Activated CD4-positive, alpha-beta memory T cell treated with anti-CD3 and anti-CD28 coated beads, Interleukin-2, amount 10 ng/mL, durations not matched to agents 7 days and 5 days (primary cell): ENCODE data around the gene CD44. TPM values are rescaled to one million over a fixed set of nuclear protein-coding genes. Genes with fewer than 3 reads are reported as not detected.

ENCODE experiments used
- CTCF ChIA-PET: fragments of 350-600 bp; sonication (Branson Sonifier 250); formaldehyde crosslinking; loops from one replicate; lab custom pipeline; 2021; ENCODE audit warnings: antibody characterized with exemption, inconsistent platforms; lab: Charles Lee
- POLR2A ChIA-PET: fragments of 350-600 bp; sonication (Branson Sonifier 250); formaldehyde crosslinking; loops from one replicate; lab custom pipeline; 2021; ENCODE audit warnings: antibody characterized with exemption; lab: Charles Lee
- DNase-seq: peaks from one replicate; pipeline ENCODE4 v3.0.0-alpha.2; 2020
- H3K27ac Mint-ChIP-seq: one replicate; pipeline ENCODE4 v1.8.0; 2021; ENCODE audit warnings: mild to moderate bottlenecking, mixed read lengths
- H3K27me3 Mint-ChIP-seq: one replicate; pipeline ENCODE4 v1.8.0; 2021; ENCODE audit warnings: mixed read lengths
- H3K36me3 Mint-ChIP-seq: one replicate; pipeline ENCODE4 v1.8.0; 2021; ENCODE audit warnings: low read depth, mixed read lengths
- H3K4me1 Mint-ChIP-seq: one replicate; pipeline ENCODE4 v1.8.0; 2021; ENCODE audit warnings: mixed read lengths
- H3K4me3 Mint-ChIP-seq: one replicate; pipeline ENCODE4 v1.8.0; 2021; ENCODE audit warnings: mild to moderate bottlenecking, mixed read lengths
- H3K9me3 Mint-ChIP-seq: one replicate; pipeline ENCODE4 v1.8.0; 2021; ENCODE audit warnings: mixed read lengths
- total RNA-seq, 2 experiments: library from RNA; stranded (reverse); gene quantifications; one replicate each; pipeline ENCODE4 v1.2.3, GENCODE V29; 2021

Gene CD44
- total RNA-seq, 2 experiments from 2014 or later, result 634 to 645 TPM

DNA sequence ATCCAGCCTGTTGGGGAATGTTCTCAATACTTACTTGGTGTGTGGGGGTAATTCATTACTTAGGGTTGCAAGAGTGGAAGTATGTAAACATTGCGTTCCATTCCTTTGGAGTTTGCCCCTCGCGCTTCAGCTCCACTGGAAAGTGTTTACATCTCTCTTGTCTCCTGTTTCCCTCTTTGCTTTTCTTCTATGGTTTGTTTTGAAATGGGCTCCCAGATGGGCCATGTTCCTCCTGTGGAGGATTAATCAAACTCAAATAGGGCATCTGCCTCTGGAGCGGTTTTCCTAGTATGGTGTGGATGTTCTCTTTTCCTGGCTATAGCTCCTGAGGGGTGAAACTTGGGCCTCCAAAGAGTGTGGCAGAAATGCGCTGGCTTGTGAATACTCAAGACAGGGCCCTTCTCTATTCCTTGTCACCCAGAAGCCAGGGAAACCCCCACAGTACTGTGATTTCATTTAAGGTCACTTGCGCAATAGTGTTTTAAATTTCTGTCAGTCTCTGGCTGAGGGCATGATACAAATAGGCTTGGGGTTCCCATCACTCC, 51.9 kb downstream of the CD44 start:
- Mint-ChIP-seq H3K4me1 (peaks cover 37% of the 10 kb centered on the region), H3K9me3 (no peaks in the 10 kb centered on the region), H3K36me3 (peaks cover 98% of the 10 kb centered on the region), H3K27me3 (no peaks in the 10 kb centered on the region), H3K4me3 (no peak overlapping the region), H3K27ac (no peak overlapping the region)
- no peak for DNase-seq
- ChIA-PET POLR2A (interaction anchor here (1.2 to 1.4 kb wide), 2 partner anchors 13 to 24 kb away, joined by 3 to 4 read pairs; no protein-coding TSS in a partner anchor), CTCF (no interaction called here)

- Mint-ChIP-seq H3K36me3 (peaks cover 100% of the 10 kb centered on the region), H3K4me1 (peaks cover 37% of the 10 kb centered on the region), H3K27me3 (no peaks in the 10 kb centered on the region), H3K27ac (no peak overlapping the region), H3K4me3 (no peak overlapping the region), H3K9me3 (no peaks in the 10 kb centered on the region)
- CTCF ChIA-PET, result no interaction called here
- DNase-seq, result no peak
- POLR2A ChIA-PET, result no interaction called here
Measured at GRCh38 chr11:35192347-35192746, 53.4 kb downstream of the CD44 start.

DNA sequence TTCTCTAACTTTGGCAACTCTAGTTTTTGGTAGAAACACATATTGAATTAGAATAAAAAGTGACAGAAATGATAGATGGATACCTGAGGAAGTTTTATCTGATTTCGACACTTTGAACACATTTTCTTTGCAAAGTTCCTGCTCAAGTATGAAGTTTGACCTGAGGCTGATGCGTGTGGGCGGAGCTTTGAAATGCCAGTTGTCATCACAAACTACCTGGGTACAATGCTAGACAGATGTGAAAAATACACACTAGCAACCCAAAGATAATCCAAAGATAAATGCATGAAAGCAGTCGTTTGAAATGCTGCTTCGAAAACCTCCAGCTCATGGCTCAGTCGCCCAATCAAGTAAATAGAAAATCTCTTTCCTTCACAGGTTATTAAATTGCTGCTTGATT, 54.8 kb downstream of the CD44 start:
- Mint-ChIP-seq H3K4me3 (no peak overlapping the region), H3K36me3 (peaks cover 100% of the 10 kb centered on the region), H3K9me3 (no peaks in the 10 kb centered on the region), H3K27ac (no peak overlapping the region), H3K27me3 (no peaks in the 10 kb centered on the region), H3K4me1 (peaks cover 31% of the 10 kb centered on the region)
- CTCF ChIA-PET, result no interaction called here
- POLR2A ChIA-PET, result interaction anchor here (1.4 kb wide), 1 partner anchor 55 kb away, joined by 3 read pairs; the partner anchor contains the start of gene CD44
- no peak for DNase-seq

- no peaks in the 10 kb centered on the region for H3K9me3 Mint-ChIP-seq
- POLR2A ChIA-PET, result no interaction called here
- peaks cover 24% of the 10 kb centered on the region for H3K4me1 Mint-ChIP-seq
- H3K36me3 Mint-ChIP-seq, result peaks cover 100% of the 10 kb centered on the region
- no peak overlapping the region for H3K27ac Mint-ChIP-seq
- CTCF ChIA-PET, result no interaction called here
- DNase-seq, result no peak
- H3K4me3 Mint-ChIP-seq, result no peak overlapping the region
- H3K27me3 Mint-ChIP-seq, result no peaks in the 10 kb centered on the region
Measured at GRCh38 chr11:35197292-35197691, 58.3 kb downstream of the CD44 start.

DNA sequence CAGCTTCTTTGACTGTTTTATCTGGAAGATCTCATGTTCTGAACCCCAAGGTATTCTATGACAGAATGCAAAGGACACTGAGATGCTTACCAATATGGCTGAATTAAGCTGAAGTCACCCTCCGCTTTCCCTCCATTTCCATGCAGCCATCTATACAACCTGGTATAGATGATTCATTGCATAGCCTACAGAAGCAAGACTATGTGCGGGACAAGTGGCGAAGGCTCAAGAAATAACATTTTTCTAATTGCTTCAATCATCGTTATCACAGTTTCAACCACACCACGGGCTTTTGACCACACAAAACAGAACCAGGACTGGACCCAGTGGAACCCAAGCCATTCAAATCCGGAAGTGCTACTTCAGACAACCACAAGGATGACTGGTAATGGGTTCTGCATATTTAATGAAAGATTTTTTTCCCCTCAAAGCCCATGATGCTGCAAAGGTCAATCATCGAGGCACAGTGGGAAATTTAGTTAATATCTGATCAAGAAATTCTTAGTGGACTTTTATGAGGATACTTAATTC, 61.9 kb downstream of the CD44 start:
- Mint-ChIP-seq H3K27ac (no peak overlapping the region), H3K36me3 (peaks cover 100% of the 10 kb centered on the region), H3K9me3 (no peaks in the 10 kb centered on the region), H3K4me3 (no peak overlapping the region), H3K4me1 (peaks cover 5% of the 10 kb centered on the region), H3K27me3 (no peaks in the 10 kb centered on the region)
- DNase-seq, result no peak
- ChIA-PET POLR2A (no interaction called here), CTCF (interaction anchor here (0.8 kb wide), 1 partner anchor 192 kb away, joined by 3 read pairs; no protein-coding TSS in a partner anchor)

DNA sequence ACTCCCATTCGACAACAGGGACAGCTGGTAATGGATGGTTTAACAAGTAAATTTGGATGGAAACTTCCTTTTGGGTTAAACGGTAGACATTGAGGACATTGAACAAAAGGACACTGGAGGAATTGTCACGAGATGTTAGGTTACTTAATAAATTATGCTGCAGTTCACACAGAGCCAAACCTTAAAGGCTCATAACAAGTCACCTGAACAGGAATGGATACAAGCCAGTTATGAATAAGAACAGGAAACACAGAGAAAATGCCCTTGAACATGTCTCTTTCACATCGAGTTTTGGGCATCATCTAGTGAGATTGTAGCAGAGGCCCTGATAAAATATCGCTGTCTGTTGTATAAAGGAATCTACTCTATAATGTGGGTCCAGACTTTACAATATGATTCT, 65.6 kb downstream of the CD44 start:
- ChIA-PET CTCF (interaction anchor here (0.7 kb wide), 1 partner anchor 282 kb away, joined by 3 read pairs; no protein-coding TSS in a partner anchor), POLR2A (no interaction called here)
- peaks cover 100% of the 10 kb centered on the region for H3K36me3 Mint-ChIP-seq
- H3K4me1 Mint-ChIP-seq, result peaks cover 3% of the 10 kb centered on the region
- no peaks in the 10 kb centered on the region for H3K27me3 Mint-ChIP-seq
- H3K9me3 Mint-ChIP-seq, result peaks cover 8% of the 10 kb centered on the region
- H3K27ac Mint-ChIP-seq, result no peak overlapping the region
- no peak for DNase-seq
- H3K4me3 Mint-ChIP-seq, result no peak overlapping the region

DNA sequence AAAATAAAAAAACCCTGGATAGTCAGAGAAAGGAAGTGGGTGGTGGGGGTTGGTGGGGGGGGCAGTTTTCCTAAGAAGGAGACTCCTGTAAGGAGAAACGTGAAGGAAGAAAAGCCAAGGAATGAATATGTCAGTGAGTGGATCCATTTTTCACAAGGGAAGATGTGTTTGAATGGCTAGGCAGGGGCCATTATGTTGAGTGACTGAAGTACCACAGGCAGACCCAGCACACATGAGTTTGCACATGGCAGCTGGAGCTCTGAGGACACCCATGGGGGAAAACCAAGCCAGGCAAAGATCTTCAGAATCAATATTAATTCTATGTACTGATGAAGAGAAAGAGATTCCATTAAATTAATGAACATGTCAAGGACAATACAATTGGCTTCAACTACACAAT, 67.6 kb downstream of the CD44 start:
- ChIA-PET CTCF (no interaction called here), POLR2A (no interaction called here)
- H3K9me3 Mint-ChIP-seq, result peaks cover 19% of the 10 kb centered on the region
- no peaks in the 10 kb centered on the region for H3K27me3 Mint-ChIP-seq
- no peak overlapping the region for H3K4me3 Mint-ChIP-seq
- peaks cover 100% of the 10 kb centered on the region for H3K36me3 Mint-ChIP-seq
- no peak overlapping the region for H3K27ac Mint-ChIP-seq
- no peak for DNase-seq
- H3K4me1 Mint-ChIP-seq, result no peaks in the 10 kb centered on the region

DNA sequence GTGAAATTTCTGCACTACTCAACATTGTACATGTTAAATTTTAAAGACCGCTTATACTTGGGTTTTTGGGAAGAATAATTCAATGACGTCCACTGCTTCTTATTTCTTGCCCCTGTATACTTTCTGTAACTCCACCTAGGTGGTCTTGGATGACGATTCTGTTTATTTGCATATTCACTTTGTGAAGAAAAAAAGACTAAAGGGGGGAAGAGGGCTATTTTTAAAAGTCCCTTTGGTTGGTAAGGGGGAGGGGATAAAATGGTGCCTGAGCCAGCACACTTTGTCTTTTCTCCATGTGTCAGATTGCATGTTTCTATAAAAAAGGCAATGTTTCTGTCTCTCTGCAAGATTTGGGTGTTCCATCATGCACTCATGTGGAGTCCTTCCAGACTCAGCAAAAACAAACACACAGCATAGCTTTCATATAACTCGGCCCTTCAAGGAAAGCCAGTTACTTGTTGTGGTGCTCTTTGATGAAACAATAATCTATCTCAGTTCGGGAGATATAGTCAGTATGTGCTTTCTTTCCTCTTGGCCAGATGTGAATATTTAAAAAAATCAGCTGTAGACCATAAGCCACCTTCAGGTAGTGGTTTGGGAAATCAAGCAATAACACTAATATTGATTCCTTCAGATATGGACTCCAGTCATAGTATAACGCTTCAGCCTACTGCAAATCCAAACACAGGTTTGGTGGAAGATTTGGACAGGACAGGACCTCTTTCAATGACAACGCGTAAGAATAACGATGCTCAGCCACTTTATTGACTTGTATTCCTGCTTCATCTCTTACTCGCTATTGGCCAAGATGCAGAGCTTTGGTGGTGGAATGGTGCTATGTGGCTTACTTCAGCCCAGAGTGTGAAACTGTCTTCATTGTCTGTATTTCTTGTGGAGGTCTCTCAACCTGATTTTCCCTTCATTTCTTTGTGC, 68.8 kb downstream of the CD44 start:
- no peak overlapping the region for H3K27ac Mint-ChIP-seq
- CTCF ChIA-PET, result no interaction called here

DNA sequence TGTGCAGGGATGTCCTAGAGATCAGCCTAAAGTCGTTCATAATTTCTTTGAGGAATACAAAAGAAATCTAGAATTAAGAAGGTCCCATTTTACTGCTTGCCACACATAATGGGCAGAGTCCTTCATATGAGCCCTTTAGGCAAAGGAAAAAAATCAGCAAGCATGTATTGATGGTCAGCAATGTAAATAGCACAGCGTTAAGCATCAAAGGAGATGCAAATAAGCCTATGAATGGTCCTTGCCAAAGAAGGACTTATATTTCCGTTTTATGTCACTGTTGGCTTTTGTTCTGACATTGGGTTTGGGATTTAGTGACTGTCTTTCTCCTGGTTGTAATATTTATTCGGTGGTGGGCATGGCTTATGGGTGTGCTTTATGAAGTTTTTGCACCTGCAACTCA, 69.8 kb downstream of the CD44 start:
- H3K36me3 Mint-ChIP-seq, result peaks cover 98% of the 10 kb centered on the region
- CTCF ChIA-PET, result no interaction called here
- no peak for DNase-seq
- H3K4me3 Mint-ChIP-seq, result no peak overlapping the region
- peaks cover 20% of the 10 kb centered on the region for H3K9me3 Mint-ChIP-seq
- H3K27ac Mint-ChIP-seq, result no peak overlapping the region
- no peaks in the 10 kb centered on the region for H3K27me3 Mint-ChIP-seq
- peaks cover 11% of the 10 kb centered on the region for H3K4me1 Mint-ChIP-seq
- POLR2A ChIA-PET, result interaction anchor here (1.6 kb wide), 1 partner anchor 27 kb away, joined by 3 read pairs; no protein-coding TSS in a partner anchor

More for the DNA sequence above, 68.8 kb downstream of the CD44 start:
- no peaks in the 10 kb centered on the region for H3K27me3 Mint-ChIP-seq
- no peak overlapping the region for H3K4me3 Mint-ChIP-seq
- POLR2A ChIA-PET, result no interaction called here
- H3K36me3 Mint-ChIP-seq, result peaks cover 99% of the 10 kb centered on the region
- no peak for DNase-seq
- peaks cover 2% of the 10 kb centered on the region for H3K4me1 Mint-ChIP-seq
- H3K9me3 Mint-ChIP-seq, result peaks cover 19% of the 10 kb centered on the region

DNA sequence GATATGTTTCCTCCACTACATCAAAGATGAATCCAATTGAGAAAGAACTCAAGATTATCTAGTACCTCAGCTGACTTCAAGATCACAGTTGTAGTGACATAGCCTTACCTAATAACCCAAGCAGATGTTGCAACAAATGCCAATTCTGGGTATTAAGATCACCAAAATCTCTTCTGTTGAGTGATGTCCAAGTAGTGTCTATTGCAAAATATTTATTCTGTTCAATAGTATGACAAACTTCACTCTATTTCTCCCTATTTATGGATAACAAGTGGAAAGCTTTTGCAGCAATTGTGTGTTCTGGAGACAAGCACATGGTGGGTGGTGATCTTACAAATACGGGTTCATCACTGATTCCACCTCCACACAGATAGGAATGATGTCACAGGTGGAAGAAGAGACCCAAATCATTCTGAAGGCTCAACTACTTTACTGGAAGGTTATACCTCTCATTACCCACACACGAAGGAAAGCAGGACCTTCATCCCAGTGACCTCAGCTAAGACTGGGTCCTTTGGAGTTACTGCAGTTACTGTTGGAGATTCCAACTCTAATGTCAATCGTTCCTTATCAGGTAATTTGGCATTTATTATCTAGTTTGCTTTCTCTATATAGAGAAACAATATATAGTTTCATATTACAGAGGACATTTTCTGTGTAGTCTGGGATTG, 72.0 kb downstream of the CD44 start:
- Mint-ChIP-seq H3K27me3 (no peaks in the 10 kb centered on the region), H3K27ac (no peak overlapping the region), H3K4me3 (no peak overlapping the region), H3K4me1 (peaks cover 32% of the 10 kb centered on the region), H3K36me3 (peaks cover 97% of the 10 kb centered on the region), H3K9me3 (peaks cover 20% of the 10 kb centered on the region)
- POLR2A ChIA-PET, result interaction anchor here (1.5 kb wide), 1 partner anchor 9 kb away, joined by 3 read pairs; no protein-coding TSS in a partner anchor
- CTCF ChIA-PET, result no interaction called here
- DNase-seq, result no peak

GRCh38 chr11:35211952-35212351, 73.0 kb downstream of the CD44 start:
- ChIA-PET CTCF (no interaction called here), POLR2A (no interaction called here)
- no peak overlapping the region for H3K27ac Mint-ChIP-seq
- no peaks in the 10 kb centered on the region for H3K27me3 Mint-ChIP-seq
- H3K4me3 Mint-ChIP-seq, result no peak overlapping the region
- peaks cover 42% of the 10 kb centered on the region for H3K4me1 Mint-ChIP-seq
- peaks cover 97% of the 10 kb centered on the region for H3K36me3 Mint-ChIP-seq
- H3K9me3 Mint-ChIP-seq, result peaks cover 20% of the 10 kb centered on the region
- no peak for DNase-seq

- Mint-ChIP-seq H3K27me3 (no peaks in the 10 kb centered on the region), H3K36me3 (peaks cover 95% of the 10 kb centered on the region), H3K9me3 (peaks cover 15% of the 10 kb centered on the region), H3K27ac (peak overlapping the region; percentile 25), H3K4me3 (no peak overlapping the region), H3K4me1 (peaks cover 51% of the 10 kb centered on the region)
- no peak for DNase-seq
- CTCF ChIA-PET, result interaction anchor here (1.0 kb wide), 1 partner anchor 23 kb away, joined by 3 read pairs; no protein-coding TSS in a partner anchor
- POLR2A ChIA-PET, result interaction anchor here (0.9 to 1.3 kb wide), 2 partner anchors 21 to 32 kb away, joined by 3 read pairs; no protein-coding TSS in a partner anchor
Measured at GRCh38 chr11:35214226-35214770, 75.3 kb downstream of the CD44 start.
